H1 (cell line): ENCODE measurements around the gene GPR17. TPM values are rescaled to one million over a fixed set of nuclear protein-coding genes. Genes with fewer than 3 reads are reported as not detected.

Experiments
- ATF3 ChIP-seq: IDR thresholded peaks from 2 replicates; pipeline ENCODE4 v1.6.1; 2011; ENCODE audit warnings: low read depth, mild to moderate bottlenecking, low read length; ENCODE audit not compliant: insufficient read depth
- BCL11A ChIP-seq, 2 experiments: IDR thresholded peaks; one replicate each; pipeline ENCODE4 v1.6.1; 2011; ENCODE audit warnings: low read depth in 2 of 2, low read length in 2 of 2, mild to moderate bottlenecking in 2 of 2
- CBX8 ChIP-seq: fragments of 300-800, 300-1000 bp; sonication (generic); IDR thresholded peaks from 2 replicates; pipeline ENCODE4 v1.7.1; 2016; ENCODE audit warnings: low read depth, low read length, borderline replicate concordance
- CHD2 ChIP-seq: IDR thresholded peaks from 2 replicates; pipeline ENCODE4 v1.6.1; 2012; ENCODE audit warnings: low read length, improper control_type of control experiment
- EGR1 ChIP-seq: IDR thresholded peaks from 2 replicates; pipeline ENCODE4 v1.6.1; 2011; ENCODE audit warnings: low read depth, low read length, borderline replicate concordance
- EZH2 ChIP-seq: fragments of 200-600 bp; sonication (generic); IDR thresholded peaks from 2 replicates; pipeline ENCODE4 v1.7.1; 2012; ENCODE audit warnings: low read depth, mild to moderate bottlenecking, moderate library complexity, low read length, inconsistent platforms; ENCODE audit not compliant: severe bottlenecking
- MAFK ChIP-seq: IDR thresholded peaks from 2 replicates; pipeline ENCODE4 v1.6.1; 2012; ENCODE audit warnings: low read depth, mild to moderate bottlenecking, improper control_type of control experiment, low read length
- RBBP5 ChIP-seq: IDR thresholded peaks from 2 replicates; pipeline ENCODE4 v1.7.1; 2012; ENCODE audit warnings: low read depth, mild to moderate bottlenecking, inconsistent platforms, low read length, moderate library complexity, borderline replicate concordance
- RXRA ChIP-seq: IDR thresholded peaks from 2 replicates; pipeline ENCODE4 v1.6.1; 2011; ENCODE audit warnings: low read depth, mild to moderate bottlenecking, low read length, moderate library complexity; ENCODE audit not compliant: insufficient read depth
- TEAD4 ChIP-seq: IDR thresholded peaks from 2 replicates; pipeline ENCODE4 v1.6.1; 2012; ENCODE audit warnings: low read depth, low read length, inconsistent platforms, mixed read lengths
- YY1 ChIP-seq: IDR thresholded peaks from 2 replicates; pipeline ENCODE4 v1.6.1; 2011; ENCODE audit warnings: low read depth, mild to moderate bottlenecking, low read length
- polyA plus RNA-seq, 7 experiments: library from polyadenylated mRNA; depleted of rRNA in 3 of 7; stranded (reverse) in 5 of 7; unstranded in 2 of 7; fragments of >200 nt in 5 of 7; fragments of 200-250 nt in 2 of 7; gene quantifications; 1 replicate in 5 of 7; 2 replicates in 1 of 7; 4 replicates in 1 of 7; pipeline versions ENCODE4 v1.2.1 to v1.2.3, GENCODE V29; 2011 to 2013; ENCODE audit warnings: missing spikeins in 2 of 7, mixed read lengths in 2 of 7
- total RNA-seq: library from RNA; stranded (reverse); fragmentation: NEBNext Ultra II Directional; extraction: Animal tissue kit (Norgen Biotek cat#: 25700); gene quantifications from 2 replicates; pipeline ENCODE4 v1.2.1, GENCODE V29; 2021

GPR17 gene
- total and polyA plus RNA-seq, 2 of the 8 experiments (the other 6 are each of a cell fraction or from before 2014, with no cell fraction given), result 0.03 TPM; not detected in 1

GRCh38 chr2:127701193-127701650 lies 55.3 kb downstream of the GPR17 start, which contains the start of gene SFT2D3 (continued):
- TF ChIP-seq MAFK, result no peak
- no peak for TF ChIP-seq CBX8
- no peak for TF ChIP-seq ATF3
- no peak for TF ChIP-seq EZH2
- TF ChIP-seq EGR1, result no peak
- TF ChIP-seq RBBP5, result peak; percentile 17; the same call in 1 of the 2 replicates
- no peak for TF ChIP-seq TEAD4
- no peak for TF ChIP-seq RXRA
- TF ChIP-seq YY1, result peak; percentile 98
- TF ChIP-seq BCL11A (IDR thresholded peaks at IDR 0.05; ENCODE audit: low read depth in 2 of 2, low read length in 2 of 2), result no peak
- no peak for TF ChIP-seq CHD2
